H1 (cell line): ENCODE results near the gene EBPL. TPM values are rescaled to one million over a fixed set of nuclear protein-coding genes. Genes with fewer than 3 reads are reported as not detected.

ENCODE experiments used
- CTCF ChIA-PET: fragments of 300-600 bp; sonication (Branson Sonifier 250); formaldehyde crosslinking; loops from one replicate; lab custom pipeline; 2021; ENCODE audit not compliant: partially characterized antibody; lab: Charles Lee
- POLR2A ChIA-PET: fragments of 300-600 bp; sonication (Branson Sonifier 250); formaldehyde crosslinking; loops from one replicate; lab custom pipeline; 2021; ENCODE audit warnings: inconsistent platforms; ENCODE audit not compliant: partially characterized antibody; lab: Charles Lee
- DNase-seq, 2 experiments: peaks; one replicate each; pipeline versions ENCODE4 v3.0.0 to v3.0.0-alpha.2; 2010 to 2022; ENCODE audit warnings: low spot score in 2 of 2, low read depth in 1 of 2, mixed read lengths in 1 of 2
- FAIRE-seq: peaks from 2 replicates; lab custom pipeline; 2011; peaks lifted over from hg19 to GRCh38; lab: Jason Lieb, UNC
- H2AFZ ChIP-seq: 2 replicates; pipeline ENCODE4 v1.8.1; 2012; ENCODE audit warnings: low read length, inconsistent platforms
- H2AK5ac ChIP-seq: 2 replicates; pipeline ENCODE4 v1.6.1; 2013; ENCODE audit warnings: low read depth, low read length
- H2BK120ac ChIP-seq: replicated peaks from 2 replicates; pipeline ENCODE3; 2013; ENCODE audit warnings: low read depth, low read length, inconsistent platforms
- H2BK12ac ChIP-seq: 2 replicates; pipeline ENCODE4 v1.6.1; 2013; ENCODE audit warnings: low read depth, low read length
- H2BK15ac ChIP-seq: 2 replicates; pipeline ENCODE4 v1.6.1; 2013; ENCODE audit warnings: low read length
- H2BK20ac ChIP-seq: 2 replicates; pipeline ENCODE4 v1.6.1; 2013; ENCODE audit warnings: low read length
- H2BK5ac ChIP-seq: 2 replicates; pipeline ENCODE4 v1.6.1; 2013; ENCODE audit warnings: low read depth, low read length
- H3K14ac ChIP-seq: 2 replicates; pipeline ENCODE4 v1.6.1; 2013; ENCODE audit warnings: inconsistent platforms; ENCODE audit not compliant: insufficient read length
- H3K18ac ChIP-seq: 2 replicates; pipeline ENCODE4 v1.6.1; 2013; ENCODE audit warnings: low read length; ENCODE audit errors: extremely low read depth
- H3K23ac ChIP-seq: 2 replicates; pipeline ENCODE4 v1.6.1; 2013; ENCODE audit warnings: inconsistent platforms; ENCODE audit not compliant: insufficient read length
- H3K23me2 ChIP-seq: 2 replicates; pipeline ENCODE4 v1.6.1; 2013; ENCODE audit warnings: low read depth, low read length
- H3K27ac ChIP-seq: 2 replicates; pipeline ENCODE4 v1.6.1; 2011; ENCODE audit warnings: low read depth, low read length, inconsistent platforms
- H3K27me3 ChIP-seq, 4 experiments: replicated peaks in 1 of 4; 1 replicate in 1 of 4; 2 replicates in 3 of 4; pipeline versions ENCODE4 v1.6.1 to v1.8.1; 2011 to 2013; ENCODE audit warnings: low read length in 3 of 4, mild to moderate bottlenecking in 3 of 4, inconsistent platforms in 2 of 4, mixed read lengths in 2 of 4, moderate library complexity in 1 of 4; ENCODE audit not compliant: control insufficient read depth in 3 of 4, insufficient read depth in 3 of 4; ENCODE audit errors: extremely low read depth in 1 of 4
- H3K36me3 ChIP-seq, 4 experiments: 2 replicates each; pipeline versions ENCODE4 v1.6.1 to v1.8.1; 2011 to 2013; ENCODE audit warnings: mild to moderate bottlenecking in 4 of 4, low read length in 3 of 4, moderate library complexity in 2 of 4, control low read depth in 1 of 4, inconsistent platforms in 1 of 4; ENCODE audit not compliant: insufficient read depth in 4 of 4, control insufficient read depth in 2 of 4
- H3K4ac ChIP-seq: replicated peaks from 2 replicates; pipeline ENCODE3; 2013; ENCODE audit warnings: low read length, low read depth, mixed read lengths, inconsistent platforms; ENCODE audit not compliant: insufficient read length
- H3K4me1 ChIP-seq, 4 experiments: replicated peaks in 1 of 4; 1 replicate in 1 of 4; 2 replicates in 3 of 4; pipeline versions ENCODE4 v1.6.1 to v1.8.1; 2011 to 2013; ENCODE audit warnings: low read length in 3 of 4, inconsistent platforms in 2 of 4, mixed read lengths in 1 of 4; ENCODE audit not compliant: insufficient read depth in 4 of 4, control insufficient read depth in 3 of 4
- H3K4me2 ChIP-seq, 2 experiments: 2 replicates each; pipeline versions ENCODE4 v1.6.1 to v1.8.1; 2011 to 2013; ENCODE audit warnings: low read depth in 2 of 2, low read length in 2 of 2, control low read depth in 1 of 2, inconsistent platforms in 1 of 2, mild to moderate bottlenecking in 1 of 2; ENCODE audit not compliant: insufficient read depth in 1 of 2
- H3K4me3 ChIP-seq, 4 experiments: fragments of 200-600, 300-600 bp in 1 of 4; sonication (generic), shearing (Covaris generic), sonication (Bioruptor Twin) in 1 of 4; 2 replicates each; pipeline versions ENCODE4 v1.5.1 to v1.8.1; 2011 to 2016; ENCODE audit warnings: low read length in 4 of 4, low read depth in 3 of 4, control low read depth in 2 of 4, inconsistent platforms in 2 of 4, mild to moderate bottlenecking in 2 of 4, mixed read lengths in 1 of 4, moderate library complexity in 1 of 4; ENCODE audit not compliant: insufficient read depth in 2 of 4; ENCODE audit errors: extremely low read depth in 1 of 4
- H3K56ac ChIP-seq: replicated peaks from 2 replicates; pipeline ENCODE3; 2013; ENCODE audit warnings: low read depth, mild to moderate bottlenecking, mixed read lengths, low read length, inconsistent platforms; ENCODE audit not compliant: insufficient read length
- H3K79me1 ChIP-seq: 2 replicates; pipeline ENCODE4 v1.6.1; 2013; ENCODE audit warnings: low read depth, low read length, control low read depth
- H3K79me2 ChIP-seq, 2 experiments: 2 replicates each; pipeline versions ENCODE4 v1.6.1 to v1.8.1; 2012 to 2013; ENCODE audit warnings: low read length in 2 of 2, mild to moderate bottlenecking in 2 of 2, inconsistent platforms in 1 of 2; ENCODE audit not compliant: insufficient read depth in 2 of 2, control insufficient read depth in 1 of 2
- H3K9ac ChIP-seq, 4 experiments: replicated peaks in 1 of 4; 1 replicate in 1 of 4; 2 replicates in 3 of 4; pipeline versions ENCODE4 v1.6.1 to v1.8.1; 2011 to 2013; ENCODE audit warnings: low read depth in 3 of 4, low read length in 3 of 4, control low read depth in 2 of 4, mild to moderate bottlenecking in 2 of 4, moderate library complexity in 2 of 4, inconsistent platforms in 1 of 4; ENCODE audit errors: extremely low read depth in 1 of 4
- H3K9me3 ChIP-seq, 2 experiments: 2 replicates each; pipeline versions ENCODE4 v1.6.1 to v1.8.1; 2012 to 2013; ENCODE audit warnings: mild to moderate bottlenecking in 2 of 2, moderate library complexity in 2 of 2, control low read depth in 1 of 2, inconsistent platforms in 1 of 2, low read depth in 1 of 2, low read length in 1 of 2, mixed read lengths in 1 of 2; ENCODE audit not compliant: insufficient read depth in 2 of 2
- H4K20me1 ChIP-seq, 2 experiments: replicated peaks in 1 of 2; 2 replicates each; pipeline versions ENCODE3 to v1.8.1; 2011 to 2013; ENCODE audit warnings: inconsistent platforms in 2 of 2, low read length in 2 of 2, mild to moderate bottlenecking in 1 of 2; ENCODE audit not compliant: insufficient read depth in 2 of 2, control insufficient read depth in 1 of 2
- H4K5ac ChIP-seq: 2 replicates; pipeline ENCODE4 v1.6.1; 2013; ENCODE audit warnings: low read length, low read depth, mixed read lengths, inconsistent platforms; ENCODE audit not compliant: insufficient read length
- H4K8ac ChIP-seq: 2 replicates; pipeline ENCODE4 v1.8.0; 2013; ENCODE audit warnings: mild to moderate bottlenecking, moderate library complexity, low read length, inconsistent platforms; ENCODE audit not compliant: insufficient read depth; ENCODE audit errors: extremely low read depth
- H4K91ac ChIP-seq: replicated peaks from 2 replicates; pipeline ENCODE3; 2013; ENCODE audit warnings: low read length, mixed read lengths, inconsistent platforms; ENCODE audit not compliant: insufficient read length
- ATF2 ChIP-seq: IDR thresholded peaks from 2 replicates; pipeline ENCODE4 v1.6.1; 2012; ENCODE audit warnings: low read length, inconsistent platforms
- BRCA1 ChIP-seq: IDR thresholded peaks from 2 replicates; pipeline ENCODE4 v1.6.1; 2012; ENCODE audit warnings: low read depth, low read length, improper control_type of control experiment
- E2F6 ChIP-seq: IDR thresholded peaks from 2 replicates; pipeline ENCODE4 v1.6.1; 2012; ENCODE audit warnings: inconsistent platforms
- EP300 ChIP-seq, 2 experiments: IDR thresholded peaks; 1 replicate in 1 of 2; 2 replicates in 1 of 2; pipeline ENCODE4 v1.6.1; 2011 to 2012; ENCODE audit warnings: low read depth in 2 of 2, low read length in 2 of 2, mild to moderate bottlenecking in 2 of 2, borderline replicate concordance in 1 of 2, inconsistent platforms in 1 of 2, moderate library complexity in 1 of 2
- JUND ChIP-seq: IDR thresholded peaks from 2 replicates; pipeline ENCODE4 v1.6.1; 2011; ENCODE audit warnings: mild to moderate bottlenecking, improper control_type of control experiment, low read length
- NRF1 ChIP-seq: IDR thresholded peaks from 2 replicates; pipeline ENCODE4 v1.6.1; 2011; ENCODE audit warnings: mild to moderate bottlenecking, low read depth, low read length, improper control_type of control experiment
- POLR2A ChIP-seq, 2 experiments: IDR thresholded peaks; 1 replicate in 1 of 2; 2 replicates in 1 of 2; pipeline ENCODE4 v1.6.1; 2011; ENCODE audit warnings: low read depth in 2 of 2, low read length in 2 of 2, mild to moderate bottlenecking in 2 of 2; ENCODE audit errors: control extremely low read depth in 1 of 2
- POU5F1 ChIP-seq: IDR thresholded peaks from 2 replicates; pipeline ENCODE4 v1.6.1; 2011; ENCODE audit warnings: low read depth, mild to moderate bottlenecking, low read length, moderate library complexity
- SP1 ChIP-seq: IDR thresholded peaks from 2 replicates; pipeline ENCODE4 v1.6.1; 2011; ENCODE audit warnings: low read depth, low read length
- TBP ChIP-seq: IDR thresholded peaks from 2 replicates; pipeline ENCODE4 v1.6.1; 2011; ENCODE audit warnings: low read depth, low read length, improper control_type of control experiment
- WGBS, 2 experiments: shearing (Covaris generic) in 1 of 2; methylation state at CpG; one replicate each; pipeline versions ENCODE4 v1.1.6 to v1.1.7; 2013 to 2015; ENCODE audit warnings: low lambda C conversion rate in 2 of 2, mixed read lengths in 2 of 2, inconsistent platforms in 1 of 2, low coverage in 1 of 2, missing lambda C conversion rate in 1 of 2; ENCODE audit not compliant: insufficient replicate concordance in 2 of 2, insufficient coverage in 1 of 2, insufficient read length in 1 of 2; ENCODE audit errors: extremely low coverage in 1 of 2, missing lambda C conversion rate in 1 of 2; 5-methylcytosine and 5-hydroxymethylcytosine counted together
- polyA plus RNA-seq, 7 experiments: library from polyadenylated mRNA; depleted of rRNA in 3 of 7; stranded (reverse) in 5 of 7; unstranded in 2 of 7; fragments of >200 nt in 5 of 7; fragments of 200-250 nt in 2 of 7; gene quantifications; 1 replicate in 5 of 7; 2 replicates in 1 of 7; 4 replicates in 1 of 7; pipeline versions ENCODE4 v1.2.1 to v1.2.3, GENCODE V29; 2011 to 2013; ENCODE audit warnings: missing spikeins in 2 of 7, mixed read lengths in 2 of 7
- total RNA-seq: library from RNA; stranded (reverse); fragmentation: NEBNext Ultra II Directional; extraction: Animal tissue kit (Norgen Biotek cat#: 25700); gene quantifications from 2 replicates; pipeline ENCODE4 v1.2.1, GENCODE V29; 2021

Gene EBPL
- total and polyA plus RNA-seq, 2 of the 8 experiments (the other 6 are each of a cell fraction or from before 2014, with no cell fraction given) = 130 to 204 TPM

- no peak overlapping the region for H3K4me2 ChIP-seq
- FAIRE-seq (no peak), DNase-seq (no peak)
- POLR2A ChIA-PET = interaction anchor here (0.6 kb wide), 1 partner anchor 149 kb away, joined by 3 read pairs; no protein-coding TSS in a partner anchor
- no peak overlapping the region for H2BK15ac ChIP-seq
- no peak overlapping the region for H2BK120ac ChIP-seq
- H3K18ac ChIP-seq = no peak overlapping the region
- H2BK12ac ChIP-seq = no peak overlapping the region
- no peaks in the 10 kb centered on the region for H4K20me1 ChIP-seq
- H2AK5ac ChIP-seq = no peak overlapping the region
- no peak overlapping the region for H2AFZ ChIP-seq
- peaks cover 2 to 34% (median 10%) of the 10 kb centered on the region in 4 experiments; a peak in 6 of 8 replicates for H3K36me3 ChIP-seq
- H2BK20ac ChIP-seq = no peak overlapping the region
- no peaks in the 10 kb centered on the region for H3K79me1 ChIP-seq
- H4K91ac ChIP-seq = no peak overlapping the region
- H3K4me3 ChIP-seq = no peak overlapping the region
- H3K14ac ChIP-seq = no peak overlapping the region
- H3K27ac ChIP-seq = no peak overlapping the region
- no peaks in the 10 kb centered on the region for H3K23me2 ChIP-seq
- H3K56ac ChIP-seq = no peak overlapping the region
- no peak overlapping the region for H4K5ac ChIP-seq
- H2BK5ac ChIP-seq = no peak overlapping the region
- no peak overlapping the region for H4K8ac ChIP-seq
- H3K27me3 ChIP-seq = no peaks in the 10 kb centered on the region
- peaks cover 0 to 8% (median 1%) of the 10 kb centered on the region in 4 experiments; a peak in 2 of 7 replicates for H3K4me1 ChIP-seq
- no peak overlapping the region for H3K9ac ChIP-seq
- WGBS, 2 experiments = 92% methylated on average over 3 of the region's 3 CpGs; no CpG with 5 or more reads in 1 of the 2 experiments
- CTCF ChIA-PET = interaction anchor here (0.6 to 1.4 kb wide), 2 partner anchors 10 to 253 kb away, joined by 3 read pairs; no protein-coding TSS in a partner anchor
- no peak overlapping the region for H3K4ac ChIP-seq
- H3K23ac ChIP-seq = no peak overlapping the region
- no peaks in the 10 kb centered on the region for H3K9me3 ChIP-seq
- no peaks in the 10 kb centered on the region for H3K79me2 ChIP-seq
- TF ChIP-seq JUND = no peak
- no peak for TF ChIP-seq ATF2
- no peak for TF ChIP-seq TBP
- TF ChIP-seq E2F6 = no peak
- no peak for TF ChIP-seq NRF1
- no peak for TF ChIP-seq POU5F1
- no peak for TF ChIP-seq POLR2A (IDR thresholded peaks at IDR 0.05; ENCODE audit: control extremely low read depth in 1 of 2, low read depth in 2 of 2, low read length in 2 of 2)
- no peak for TF ChIP-seq EP300 (IDR thresholded peaks at IDR 0.05; ENCODE audit: borderline replicate concordance in 1 of 2, low read depth in 2 of 2, low read length in 2 of 2)
- no peak for TF ChIP-seq BRCA1
- no peak for TF ChIP-seq SP1
Observed at GRCh38 chr13:49697468-49697867, 6.2 kb upstream of the EBPL start.
